ENCODE results near the gene HACD2.

The HACD2 gene

GRCh38 chr3:123559040-123559861, 25.6 kb downstream of the HACD2 start:
- H3K79me2 ChIP-seq (ENCODE audit: insufficient read depth, low read length), result no peaks in the 10 kb centered on the region
- H3K27ac ChIP-seq (ENCODE audit: low read depth, low read length), result no peak overlapping the region
- no peak overlapping the region for H2AFZ ChIP-seq (ENCODE audit: low read depth, low read length, severe bottlenecking)
- H3K36me3 ChIP-seq (ENCODE audit: low read length), result peaks cover 4% of the 10 kb centered on the region; the same call in 1 of the 2 replicates
- H4K20me1 ChIP-seq (ENCODE audit: low read depth, low read length), result no peaks in the 10 kb centered on the region
- H3K9me3 ChIP-seq (ENCODE audit: insufficient read depth, low read length), result no peaks in the 10 kb centered on the region
- H3K4me3 ChIP-seq (ENCODE audit: insufficient read depth, low read length, poor library complexity, severe bottlenecking), result no peak overlapping the region
- H3K9ac ChIP-seq (ENCODE audit: low read length), result no peak overlapping the region
- no peaks in the 10 kb centered on the region for H3K27me3 ChIP-seq (ENCODE audit: low read length)
- TF ChIP-seq CTCF (IDR thresholded peaks at IDR 0.05; ENCODE audit: insufficient read depth, low read length, poor library complexity, severe bottlenecking), result peak; percentile 79
- TF ChIP-seq EZH2phosphoT487 (conservative IDR thresholded peaks at IDR 0.05; ENCODE audit: low read length), result no peak
- no peak overlapping the region for H3K4me2 ChIP-seq (ENCODE audit: low read depth, low read length, poor library complexity, severe bottlenecking)
- H3F3A ChIP-seq (ENCODE audit: insufficient read depth), result no peaks in the 10 kb centered on the region
- no peaks in the 10 kb centered on the region for H3K9me2 ChIP-seq (replicated peaks; ENCODE audit: insufficient read depth, low read length)

- TF ChIP-seq EZH2phosphoT487 (conservative IDR thresholded peaks at IDR 0.05; ENCODE audit: low read length), result no peak
- no peak for TF ChIP-seq CTCF (IDR thresholded peaks at IDR 0.05; ENCODE audit: insufficient read depth, low read length, poor library complexity, severe bottlenecking)
- H3K4me2 ChIP-seq (ENCODE audit: low read depth, low read length, poor library complexity, severe bottlenecking), result no peak overlapping the region
Measured at GRCh38 chr3:123553536-123553935, 31.3 kb downstream of the HACD2 start.

GRCh38 chr3:123552768-123553167, 32.1 kb downstream of the HACD2 start:
- H3K36me3 ChIP-seq (ENCODE audit: low read length), result peaks cover 4% of the 10 kb centered on the region; the same call in 1 of the 2 replicates
- no peaks in the 10 kb centered on the region for H3K9me3 ChIP-seq (ENCODE audit: insufficient read depth, low read length)
- TF ChIP-seq EZH2phosphoT487 (conservative IDR thresholded peaks at IDR 0.05; ENCODE audit: low read length) (no peak), CTCF (IDR thresholded peaks at IDR 0.05; ENCODE audit: insufficient read depth, low read length, poor library complexity, severe bottlenecking) (no peak)

More at GRCh38 chr3:123553536-123553935, 31.3 kb downstream of the HACD2 start:
- Histone ChIP-seq H3K79me2 (ENCODE audit: insufficient read depth, low read length) (no peaks in the 10 kb centered on the region), H4K20me1 (ENCODE audit: low read depth, low read length) (no peaks in the 10 kb centered on the region), H3K27ac (ENCODE audit: low read depth, low read length) (no peak overlapping the region), H2AFZ (ENCODE audit: low read depth, low read length, severe bottlenecking) (no peak overlapping the region), H3K9ac (ENCODE audit: low read length) (no peak overlapping the region), H3K4me3 (ENCODE audit: insufficient read depth, low read length, poor library complexity, severe bottlenecking) (no peak overlapping the region), H3K9me2 (replicated peaks; ENCODE audit: insufficient read depth, low read length) (no peaks in the 10 kb centered on the region), H3F3A (ENCODE audit: insufficient read depth) (no peaks in the 10 kb centered on the region), H3K36me3 (ENCODE audit: low read length) (peaks cover 4% of the 10 kb centered on the region; the same call in 1 of the 2 replicates), H3K27me3 (ENCODE audit: low read length) (no peaks in the 10 kb centered on the region), H3K9me3 (ENCODE audit: insufficient read depth, low read length) (no peaks in the 10 kb centered on the region)

More at GRCh38 chr3:123552768-123553167, 32.1 kb downstream of the HACD2 start:
- no peak overlapping the region for H3K27ac ChIP-seq (ENCODE audit: low read depth, low read length)
- H3F3A ChIP-seq (ENCODE audit: insufficient read depth), result no peaks in the 10 kb centered on the region
- H3K4me3 ChIP-seq (ENCODE audit: insufficient read depth, low read length, poor library complexity, severe bottlenecking), result no peak overlapping the region
- no peaks in the 10 kb centered on the region for H4K20me1 ChIP-seq (ENCODE audit: low read depth, low read length)
- no peak overlapping the region for H3K9ac ChIP-seq (ENCODE audit: low read length)
- no peaks in the 10 kb centered on the region for H3K27me3 ChIP-seq (ENCODE audit: low read length)
- H3K4me2 ChIP-seq (ENCODE audit: low read depth, low read length, poor library complexity, severe bottlenecking), result no peak overlapping the region
- no peaks in the 10 kb centered on the region for H3K79me2 ChIP-seq (ENCODE audit: insufficient read depth, low read length)
- no peak overlapping the region for H2AFZ ChIP-seq (ENCODE audit: low read depth, low read length, severe bottlenecking)
- no peaks in the 10 kb centered on the region for H3K9me2 ChIP-seq (replicated peaks; ENCODE audit: insufficient read depth, low read length)

All from SU-DHL-6 (cell line).